Calu3 (cell line): ENCODE measurements around the gene PDE7B. TPM values are rescaled to one million over a fixed set of nuclear protein-coding genes. Genes with fewer than 3 reads are reported as not detected.

Experiments used
- BruUV-seq: library from RNA; stranded (reverse); fragments of 400-500 nt; replicated peaks from 2 replicates; lab custom pipeline; 2021; lab: Mats Ljungman, UMichigan
- CTCF ChIA-PET: fragments of 300-600 bp; sonication (Branson Sonifier 250); formaldehyde crosslinking; loops from one replicate; lab custom pipeline; 2022; ENCODE audit warnings: antibody characterized with exemption; lab: Charles Lee
- DNase-seq: peaks from one replicate; pipeline ENCODE4 v3.0.0; 2022
- H3K27ac Mint-ChIP-seq: one replicate; pipeline ENCODE4 v1.8.0; 2022; ENCODE audit warnings: mixed read lengths; ENCODE audit not compliant: unreplicated experiment
- H3K27me3 Mint-ChIP-seq: one replicate; pipeline ENCODE4 v1.8.0; 2022; ENCODE audit warnings: mixed read lengths; ENCODE audit not compliant: unreplicated experiment
- H3K36me3 Mint-ChIP-seq: one replicate; pipeline ENCODE4 v1.8.0; 2022; ENCODE audit warnings: mild to moderate bottlenecking, moderate library complexity, mixed read lengths; ENCODE audit not compliant: insufficient read depth, unreplicated experiment
- H3K4me1 Mint-ChIP-seq: one replicate; pipeline ENCODE4 v1.8.0; 2022; ENCODE audit warnings: mild to moderate bottlenecking, low read depth, mixed read lengths; ENCODE audit not compliant: unreplicated experiment
- H3K4me3 Mint-ChIP-seq: one replicate; pipeline ENCODE4 v1.8.0; 2022; ENCODE audit warnings: mild to moderate bottlenecking, low read depth, moderate library complexity, mixed read lengths; ENCODE audit not compliant: unreplicated experiment
- H3K9me3 Mint-ChIP-seq: one replicate; pipeline ENCODE4 v1.8.0; 2022; ENCODE audit warnings: low read depth, mixed read lengths; ENCODE audit not compliant: unreplicated experiment
- intact Hi-C: fragments of 100-400 bp; cut with micrococcal nuclease; formaldehyde crosslinking; loops from one replicate; pipeline ENCODE4 v1.10.0; 2022; ENCODE audit not compliant: unreplicated experiment
- total RNA-seq: library from RNA; stranded (reverse); gene quantifications from 2 replicates; pipeline ENCODE4 v1.2.3, GENCODE V29; 2022
- TF ChIP-seq, protein P1 (sequence below): fragments of 200-600 bp; IDR thresholded peaks from one replicate; pipeline ENCODE4 v1.8.0; 2022; ENCODE audit warnings: antibody characterized with exemption; ENCODE audit not compliant: unreplicated experiment

The PDE7B gene
- total RNA-seq, 1 experiment from 2014 or later, result 0.09 TPM

- no peak overlapping the region for H3K4me3 Mint-ChIP-seq
- no peaks in the 10 kb centered on the region for H3K36me3 Mint-ChIP-seq
- H3K9me3 Mint-ChIP-seq, result no peaks in the 10 kb centered on the region
- no peaks in the 10 kb centered on the region for H3K27me3 Mint-ChIP-seq
- no peak for DNase-seq
- CTCF ChIA-PET, result no interaction called here
- intact Hi-C loops, result no loop called here
- H3K27ac Mint-ChIP-seq, result no peak overlapping the region
- no peaks in the 10 kb centered on the region for H3K4me1 Mint-ChIP-seq
- no TSS peak for BruUV-seq
- TF ChIP-seq, protein P1, sequence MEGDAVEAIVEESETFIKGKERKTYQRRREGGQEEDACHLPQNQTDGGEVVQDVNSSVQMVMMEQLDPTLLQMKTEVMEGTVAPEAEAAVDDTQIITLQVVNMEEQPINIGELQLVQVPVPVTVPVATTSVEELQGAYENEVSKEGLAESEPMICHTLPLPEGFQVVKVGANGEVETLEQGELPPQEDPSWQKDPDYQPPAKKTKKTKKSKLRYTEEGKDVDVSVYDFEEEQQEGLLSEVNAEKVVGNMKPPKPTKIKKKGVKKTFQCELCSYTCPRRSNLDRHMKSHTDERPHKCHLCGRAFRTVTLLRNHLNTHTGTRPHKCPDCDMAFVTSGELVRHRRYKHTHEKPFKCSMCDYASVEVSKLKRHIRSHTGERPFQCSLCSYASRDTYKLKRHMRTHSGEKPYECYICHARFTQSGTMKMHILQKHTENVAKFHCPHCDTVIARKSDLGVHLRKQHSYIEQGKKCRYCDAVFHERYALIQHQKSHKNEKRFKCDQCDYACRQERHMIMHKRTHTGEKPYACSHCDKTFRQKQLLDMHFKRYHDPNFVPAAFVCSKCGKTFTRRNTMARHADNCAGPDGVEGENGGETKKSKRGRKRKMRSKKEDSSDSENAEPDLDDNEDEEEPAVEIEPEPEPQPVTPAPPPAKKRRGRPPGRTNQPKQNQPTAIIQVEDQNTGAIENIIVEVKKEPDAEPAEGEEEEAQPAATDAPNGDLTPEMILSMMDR, result no peak
These were observed 337.6 kb downstream of the PDE7B start for GRCh38 chr6:136189104-136189503.

GRCh38 chr6:136191606-136192312, 340.3 kb downstream of the PDE7B start:
- intact Hi-C loops, result no loop called here
- Mint-ChIP-seq H3K9me3 (no peaks in the 10 kb centered on the region), H3K36me3 (no peaks in the 10 kb centered on the region), H3K4me3 (no peak overlapping the region), H3K27me3 (no peaks in the 10 kb centered on the region), H3K4me1 (no peaks in the 10 kb centered on the region), H3K27ac (no peak overlapping the region)
- no TSS peak for BruUV-seq
- no peak for DNase-seq
- TF ChIP-seq, protein P1, result no peak
- CTCF ChIA-PET, result no interaction called here

DNA sequence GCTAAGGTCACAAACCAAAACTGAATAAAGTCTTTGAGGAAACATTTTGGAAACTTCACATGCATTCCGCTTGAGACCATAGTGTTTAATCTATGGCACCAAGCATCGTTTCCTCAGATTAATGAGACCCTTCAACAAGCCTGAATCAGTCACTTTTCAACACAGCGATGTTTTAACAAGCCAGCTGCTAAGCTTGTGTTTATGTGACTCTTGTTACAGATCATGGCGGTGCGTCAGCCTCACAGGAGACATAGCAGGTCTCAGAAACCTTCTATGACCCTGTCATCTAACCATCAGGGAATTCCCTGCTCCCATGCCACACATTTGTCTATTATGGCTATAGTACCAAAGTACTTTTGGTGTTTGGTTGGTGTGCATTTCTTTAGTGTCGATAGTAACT, 341.4 kb downstream of the PDE7B start:
- TF ChIP-seq, protein P1, result no peak
- no peak overlapping the region for H3K27ac Mint-ChIP-seq
- no peak for DNase-seq
- no peaks in the 10 kb centered on the region for H3K4me1 Mint-ChIP-seq
- intact Hi-C loops, result no loop called here
- CTCF ChIA-PET, result no interaction called here
- BruUV-seq, result no TSS peak
- H3K4me3 Mint-ChIP-seq, result no peak overlapping the region
- H3K27me3 Mint-ChIP-seq, result no peaks in the 10 kb centered on the region
- H3K36me3 Mint-ChIP-seq, result no peaks in the 10 kb centered on the region
- H3K9me3 Mint-ChIP-seq, result no peaks in the 10 kb centered on the region

DNA sequence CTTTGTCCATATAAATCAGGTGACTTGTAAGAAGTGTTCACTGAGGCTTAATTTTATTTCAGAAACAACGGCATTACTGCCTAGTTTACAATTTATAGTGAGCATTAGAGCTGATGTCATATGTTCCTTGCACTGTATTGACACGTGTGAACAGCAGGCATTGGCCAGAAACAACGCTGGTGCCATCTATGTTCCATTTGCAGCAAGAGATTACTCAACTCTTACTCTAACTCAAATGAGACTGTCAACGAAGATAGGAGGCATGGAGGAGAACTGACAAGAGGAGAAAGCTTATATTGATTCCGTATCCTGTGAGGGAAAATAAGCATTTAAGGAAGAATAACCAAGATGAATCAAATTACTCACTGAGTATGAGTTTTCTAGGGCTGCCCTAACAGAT, 350.2 kb downstream of the PDE7B start:
- Mint-ChIP-seq H3K9me3 (no peaks in the 10 kb centered on the region), H3K36me3 (no peaks in the 10 kb centered on the region), H3K27ac (no peak overlapping the region), H3K27me3 (no peaks in the 10 kb centered on the region), H3K4me1 (no peaks in the 10 kb centered on the region), H3K4me3 (no peak overlapping the region)
- no peak for DNase-seq
- CTCF ChIA-PET, result no interaction called here
- intact Hi-C loops, result no loop called here
- BruUV-seq, result no TSS peak
- TF ChIP-seq, protein P1, result no peak
